Pancreas (tissue), 10 donors: ENCODE data around the gene RNF19B. TPM values are rescaled to one million over a fixed set of nuclear protein-coding genes. Genes with fewer than 3 reads are reported as not detected.

Experiments
- ATAC-seq, 4 donors: fragments of 200-7000 bp; cut with Tn5 transposase; one replicate each; pipeline versions ENCODE4 v1.8.0 to v1.9.1; 2020; ENCODE audit warnings: mild to moderate bottlenecking in 4 of 4, moderate library complexity in 4 of 4
- DNase-seq, 6 donors: peaks; one replicate each; pipeline ENCODE4 v3.0.0-alpha.2; 2020
- FAIRE-seq: peaks from 2 replicates; lab custom pipeline; 2012; peaks lifted over from hg19 to GRCh38; lab: Jason Lieb, UNC
- H3K27ac ChIP-seq, 4 donors: fragments of 200-600 bp; sonication (generic); 1 replicate in 3 of 4; 2 replicates in 1 of 4; pipeline versions ENCODE4 v1.5.0 to v1.8.0; 2020
- H3K27me3 ChIP-seq, 4 donors: fragments of 200-600 bp; one replicate each; pipeline ENCODE4 v1.8.0; 2021
- H3K36me3 ChIP-seq, 3 donors: fragments of 200-600 bp; sonication (generic) in 1 of 3; one replicate each; pipeline versions ENCODE4 v1.5.0 to v1.8.0; 2020 to 2021
- H3K4me1 ChIP-seq, 3 donors: fragments of 200-600 bp; one replicate each; pipeline ENCODE4 v1.8.0; 2021
- H3K4me3 ChIP-seq, 4 donors: fragments of 200-600 bp; sonication (generic) in 2 of 4; one replicate each; pipeline versions ENCODE4 v1.5.0 to v1.8.0; 2020 to 2021
- H3K9me3 ChIP-seq, 4 donors: fragments of 200-600 bp; one replicate each; pipeline ENCODE4 v1.8.0; 2021
- CTCF ChIP-seq, 4 donors: fragments of 200-600 bp; sonication (generic) in 3 of 4; IDR thresholded peaks; one replicate each; pipeline versions ENCODE4 v1.5.0 to v1.8.0; 2021; ENCODE audit warnings: antibody characterized with exemption in 4 of 4
- WGBS, 2 donors: extraction: QIAGEN DNeasy Blood & Tissue Kit; methylation state at CpG; one replicate each; pipeline ENCODE4 v1.1.7; 2013; 5-methylcytosine and 5-hydroxymethylcytosine counted together
- intact Hi-C, 3 donors: fragments of 100-400 bp; cut with DNase I; formaldehyde crosslinking; loops; one replicate each; pipeline versions ENCODE4 v1.11.1 to v1.14.2; 2022
- polyA plus RNA-seq, 2 donors: library from polyadenylated mRNA; stranded (reverse); fragments of 200-250 nt; gene quantifications; one replicate each; pipeline ENCODE4 v1.2.3, GENCODE V29; 2013
- total RNA-seq, 6 donors: library from RNA; stranded (reverse); fragmentation: NEBNext Ultra II Directional in 4 of 6; extraction: Animal tissue kit (Norgen Biotek cat#: 25700) in 4 of 6; gene quantifications; one replicate each; pipeline versions ENCODE4 v1.2.1 to v1.2.4, GENCODE V29; 2021 to 2023
- donor health status: healthy with polysubstance abuse.
- donor health status: DM: no; HTN: no; CAD: no; lungs with moderate emphysema.
- donor health status: DM: no; HTN: no; CAD: no.
- donor health status: control.
- donor health status: control.
- donor health status: Bipolar disorder and iron deficiency.
- donor health status: DM: yes; HTN: yes; CAD: no.
- donor health status: DM: no; HTN: no; CAD: no.
- donor health status: DM: no; HTN: no; CAD: no.
- donor health status: DM: yes; HTN: yes; CAD: no.

Gene RNF19B
- total and polyA plus RNA-seq, 8 donors, result 2.3 to 16.3 (median 8.0) TPM

GRCh38 chr1:32992489-32993323 lies 28.1 kb upstream of the RNF19B start:
- no peaks in the 10 kb centered on the region for H3K36me3 ChIP-seq
- 43 to 50% methylated on average over 7 of the region's 7 CpGs for WGBS, 2 donors
- peak in 5 of 6 donors; percentile 50 to 78 (median 58) for DNase-seq
- FAIRE-seq, result no peak
- ATAC-seq, result peak; percentile 70 to 90 (median 86)
- intact Hi-C loops, result no loop called here
- H3K9me3 ChIP-seq, result no peaks in the 10 kb centered on the region
- no peaks in the 10 kb centered on the region for H3K27me3 ChIP-seq
- no peak overlapping the region for H3K4me3 ChIP-seq
- peak overlapping the region in 3 of 4 donors; percentile 10 to 59 (median 53) for H3K27ac ChIP-seq
- H3K4me1 ChIP-seq, result peaks cover 0 to 19% (median 0%) of the 10 kb centered on the region in 3 donors
- no peak for TF ChIP-seq CTCF (IDR thresholded peaks at IDR 0.05)

DNA sequence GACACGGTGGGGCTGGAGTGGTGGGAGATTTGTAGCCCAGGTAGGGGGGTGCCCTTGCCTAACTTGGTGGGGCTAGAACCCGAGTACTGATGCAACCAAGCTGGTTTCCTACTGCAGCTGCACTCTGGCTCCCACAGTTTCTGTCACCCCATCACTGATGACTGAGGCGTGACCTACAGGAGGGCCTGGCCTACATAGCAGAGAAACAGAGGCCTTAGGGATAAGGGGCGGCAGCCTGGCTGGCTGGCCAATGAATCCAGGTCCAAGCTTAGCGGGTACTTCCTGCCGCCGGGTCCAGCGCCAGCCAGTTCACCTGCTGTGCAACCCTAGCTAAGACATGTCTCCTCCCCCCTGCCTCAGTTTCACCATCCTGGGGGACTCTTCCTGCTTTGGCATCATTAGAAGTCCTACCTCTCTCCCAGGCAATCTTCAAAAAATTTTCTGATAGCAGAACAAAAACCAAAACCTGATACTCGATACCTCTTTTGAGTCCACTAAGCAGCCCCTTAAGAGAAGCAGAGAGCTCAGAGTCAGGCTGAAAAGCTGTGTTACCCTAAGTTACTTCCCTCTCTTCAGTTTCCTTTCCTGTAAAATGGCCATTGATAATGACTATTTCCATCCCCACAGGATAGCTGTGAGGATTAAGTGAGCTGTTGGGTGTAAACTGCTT lies 27.3 kb upstream of the RNF19B start:
- peaks cover 0 to 14% (median 0%) of the 10 kb centered on the region in 3 donors for H3K4me1 ChIP-seq
- 71 to 75% methylated on average over 9 of the region's 9 CpGs for WGBS, 2 donors
- no peak for FAIRE-seq
- H3K27me3 ChIP-seq, result no peaks in the 10 kb centered on the region
- H3K4me3 ChIP-seq, result no peak overlapping the region
- no peak for TF ChIP-seq CTCF (IDR thresholded peaks at IDR 0.05)
- DNase-seq, result no peak
- H3K27ac ChIP-seq, result peak overlapping the region in 2 of 4 donors; percentile 53 to 59
- intact Hi-C loops, result no loop called here
- H3K36me3 ChIP-seq, result no peaks in the 10 kb centered on the region
- ATAC-seq, result no peak
- no peaks in the 10 kb centered on the region for H3K9me3 ChIP-seq

DNA sequence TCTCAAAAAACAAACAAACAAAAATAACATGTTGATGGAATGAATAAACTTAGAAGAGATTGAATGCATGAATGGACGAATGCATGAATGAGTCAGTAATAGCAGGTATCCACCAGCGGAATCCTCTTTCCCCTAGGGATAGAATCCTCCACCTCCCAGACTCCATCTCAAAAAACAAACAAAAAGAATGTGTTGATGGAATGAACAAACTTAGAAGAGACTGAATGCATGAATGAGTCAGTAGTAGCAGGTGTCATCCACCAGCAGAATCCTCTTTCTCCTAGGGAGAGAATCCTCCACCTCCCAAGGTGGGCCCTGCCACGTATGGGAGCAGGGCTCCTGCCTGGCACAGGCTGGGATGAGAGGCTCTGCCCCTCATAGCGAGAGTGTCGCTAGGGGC lies 26.8 kb upstream of the RNF19B start:
- Histone ChIP-seq H3K4me3 (no peak overlapping the region), H3K4me1 (peaks cover 0 to 14% (median 0%) of the 10 kb centered on the region in 3 donors), H3K27me3 (no peaks in the 10 kb centered on the region), H3K9me3 (no peaks in the 10 kb centered on the region), H3K27ac (peak overlapping the region in 2 of 4 donors; percentile 53 to 59), H3K36me3 (no peaks in the 10 kb centered on the region)
- intact Hi-C loops, result no loop called here
- no peak for DNase-seq
- no peak for FAIRE-seq
- ATAC-seq, result no peak
- no peak for TF ChIP-seq CTCF (IDR thresholded peaks at IDR 0.05)
- 83 to 94% methylated on average over 5 of the region's 5 CpGs for WGBS, 2 donors

DNA sequence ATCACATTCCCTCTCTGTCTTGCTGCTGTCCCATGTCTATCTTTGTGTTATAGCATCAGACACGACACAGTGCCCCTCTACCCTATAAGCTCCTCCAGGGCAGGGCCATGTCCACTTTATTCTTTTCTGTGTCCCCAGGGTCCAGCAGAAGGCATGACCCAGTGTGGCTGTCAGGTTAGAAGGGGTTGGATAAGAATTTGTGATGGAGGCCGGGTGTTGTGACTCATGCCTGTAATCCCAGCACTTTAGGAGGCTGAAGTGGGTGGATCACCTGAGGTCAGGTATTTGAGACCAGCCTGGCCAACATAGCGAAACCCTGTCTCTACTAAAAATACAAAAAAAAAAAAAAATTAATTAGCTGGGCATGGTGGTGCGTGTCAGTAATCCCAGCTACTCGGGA lies 26.3 kb upstream of the RNF19B start:
- no peaks in the 10 kb centered on the region for H3K36me3 ChIP-seq
- no peak overlapping the region for H3K27ac ChIP-seq
- FAIRE-seq (no peak), DNase-seq (no peak), ATAC-seq (no peak)
- intact Hi-C loops, result no loop called here
- H3K4me3 ChIP-seq, result no peak overlapping the region
- no peaks in the 10 kb centered on the region for H3K27me3 ChIP-seq
- peaks cover 0 to 14% (median 0%) of the 10 kb centered on the region in 3 donors for H3K4me1 ChIP-seq
- WGBS, 2 donors, result 86 to 88% methylated on average over 5 of the region's 5 CpGs
- no peaks in the 10 kb centered on the region for H3K9me3 ChIP-seq
- no peak for TF ChIP-seq CTCF (IDR thresholded peaks at IDR 0.05)
